ENCODE measurements around the gene CCR7. TPM values are rescaled to one million over a fixed set of nuclear protein-coding genes. Genes with fewer than 3 reads are reported as not detected.

The CCR7 gene
- polyA plus RNA-seq, 3 donors from 2014 or later: 29.6 to 50.9 (median 43.2) TPM

DNA sequence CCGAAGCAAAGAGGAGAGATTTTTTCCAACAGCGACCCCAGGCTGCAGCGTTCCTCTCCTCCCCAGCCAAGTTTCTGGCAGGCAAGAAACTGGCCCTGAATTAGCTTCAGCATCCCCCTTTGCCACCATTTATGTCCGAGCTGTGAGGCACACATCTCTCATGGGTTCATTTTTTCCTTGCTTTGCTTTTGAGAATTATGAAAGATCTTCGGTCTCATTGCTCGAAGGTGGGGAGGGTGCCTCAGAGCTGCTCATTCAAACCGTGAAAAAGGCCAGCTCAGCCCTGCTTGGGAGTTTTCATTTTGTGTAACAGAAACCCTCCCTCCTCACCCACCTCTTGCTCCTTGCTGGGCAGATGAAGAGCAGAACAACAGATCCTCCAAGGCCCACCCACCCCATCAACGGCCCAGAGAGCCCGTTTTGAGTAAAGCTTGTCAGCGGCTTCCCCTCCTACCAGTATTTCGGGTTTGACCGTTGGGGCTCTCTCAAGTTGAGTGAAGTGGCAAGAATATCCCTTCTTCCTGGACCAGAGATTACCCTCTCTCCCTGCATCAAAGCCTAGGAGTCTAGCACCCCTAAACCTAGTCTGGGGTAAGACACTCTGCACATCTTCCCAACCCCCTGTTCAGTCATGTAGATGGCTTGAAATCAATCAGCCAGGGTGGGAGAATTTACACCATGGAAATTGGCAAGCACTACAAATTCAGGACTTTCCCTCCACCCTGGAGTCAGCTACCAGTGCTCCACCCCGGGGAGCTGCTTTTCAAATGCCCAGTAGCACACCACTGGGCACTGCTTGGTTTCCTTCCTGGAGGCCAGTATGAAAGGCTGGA, 1.8 kb downstream of the CCR7 start:
- H3K4me3 Mint-ChIP-seq: peak overlapping the region; percentile 10 to 85 (median 79)
- peak overlapping the region in 5 of 6 donors; percentile 89 to 96 (median 95) for H3K27ac Mint-ChIP-seq
- H3K27me3 Mint-ChIP-seq (ENCODE audit: low read depth in 3 of 3): peaks cover 14 to 44% (median 17%) of the 10 kb centered on the region in 3 donors
- peaks cover 68 to 76% of the 10 kb centered on the region in 2 donors for H3K4me1 Mint-ChIP-seq
- peaks cover 0 to 2% (median 0%) of the 10 kb centered on the region in 6 donors for H3K9me3 Mint-ChIP-seq
- no peaks in the 10 kb centered on the region for H3K36me3 Mint-ChIP-seq
- DNase-seq: no peak

DNA sequence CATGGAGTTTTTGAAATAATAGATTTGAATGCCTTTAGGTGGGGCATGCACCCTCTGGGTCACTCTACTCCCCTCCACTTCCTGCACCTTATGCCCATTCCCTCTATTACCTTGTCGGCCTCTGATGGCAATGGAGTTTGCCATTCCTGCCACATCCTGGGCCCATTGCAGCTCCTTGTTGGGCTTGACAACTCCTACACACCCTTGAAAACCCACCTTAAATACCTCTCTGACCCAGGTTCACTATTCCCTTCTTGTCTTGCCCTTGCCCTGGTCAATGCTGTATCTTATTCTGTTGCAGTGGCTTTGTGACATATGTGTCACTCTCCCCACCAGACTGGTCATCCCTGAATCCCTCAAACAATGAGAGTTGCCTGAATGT, 2.4 kb downstream of the CCR7 start:
- no peaks in the 10 kb centered on the region for H3K36me3 Mint-ChIP-seq
- peaks cover 0 to 2% (median 0%) of the 10 kb centered on the region in 6 donors for H3K9me3 Mint-ChIP-seq
- H3K27me3 Mint-ChIP-seq (ENCODE audit: low read depth in 3 of 3): peaks cover 14 to 44% (median 17%) of the 10 kb centered on the region in 3 donors
- H3K4me3 Mint-ChIP-seq: peak overlapping the region; percentile 56 to 80 (median 61)
- no peak for DNase-seq
- H3K4me1 Mint-ChIP-seq: peaks cover 68 to 76% of the 10 kb centered on the region in 2 donors
- H3K27ac Mint-ChIP-seq: peak overlapping the region in 5 of 6 donors; percentile 38 to 96 (median 93)

DNA sequence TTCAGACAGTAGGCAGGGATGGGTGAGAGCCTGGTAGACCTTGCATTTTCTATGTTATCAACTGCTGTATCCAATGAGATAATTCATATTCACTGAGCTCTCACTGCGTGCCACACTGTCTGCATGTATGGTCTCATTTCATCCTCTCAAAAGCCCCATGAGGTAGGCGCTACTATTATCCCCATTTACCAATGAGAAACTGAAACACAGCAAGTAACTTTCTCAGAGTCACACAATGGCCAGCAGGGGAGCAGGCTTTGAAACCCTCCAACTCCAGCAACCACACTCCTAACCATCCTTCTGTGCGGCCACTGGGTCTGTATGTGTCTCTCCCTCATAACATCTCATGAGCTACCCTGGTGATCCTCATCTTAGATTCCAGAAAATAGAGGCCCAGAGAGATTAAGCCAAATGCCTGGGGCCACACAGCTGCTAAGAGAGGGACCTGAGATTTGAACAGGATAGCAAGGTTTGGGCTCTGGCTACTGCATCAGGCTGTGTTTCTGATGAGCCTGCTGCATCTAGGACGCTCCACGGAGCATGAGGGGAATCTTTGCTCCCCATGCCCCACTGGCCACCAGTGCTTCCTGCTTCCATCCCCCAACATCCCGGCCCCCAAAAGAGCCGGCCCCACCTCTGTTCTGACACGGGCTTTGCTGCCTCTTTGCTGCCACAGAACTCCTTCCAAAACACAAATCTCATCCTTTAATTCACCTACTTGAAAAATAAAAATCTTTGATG, 3.2 kb downstream of the CCR7 start:
- peak overlapping the region; percentile 59 to 82 (median 79) for H3K4me3 Mint-ChIP-seq
- peak overlapping the region; percentile 79 to 97 (median 94) for H3K27ac Mint-ChIP-seq
- H3K36me3 Mint-ChIP-seq: no peaks in the 10 kb centered on the region

DNA sequence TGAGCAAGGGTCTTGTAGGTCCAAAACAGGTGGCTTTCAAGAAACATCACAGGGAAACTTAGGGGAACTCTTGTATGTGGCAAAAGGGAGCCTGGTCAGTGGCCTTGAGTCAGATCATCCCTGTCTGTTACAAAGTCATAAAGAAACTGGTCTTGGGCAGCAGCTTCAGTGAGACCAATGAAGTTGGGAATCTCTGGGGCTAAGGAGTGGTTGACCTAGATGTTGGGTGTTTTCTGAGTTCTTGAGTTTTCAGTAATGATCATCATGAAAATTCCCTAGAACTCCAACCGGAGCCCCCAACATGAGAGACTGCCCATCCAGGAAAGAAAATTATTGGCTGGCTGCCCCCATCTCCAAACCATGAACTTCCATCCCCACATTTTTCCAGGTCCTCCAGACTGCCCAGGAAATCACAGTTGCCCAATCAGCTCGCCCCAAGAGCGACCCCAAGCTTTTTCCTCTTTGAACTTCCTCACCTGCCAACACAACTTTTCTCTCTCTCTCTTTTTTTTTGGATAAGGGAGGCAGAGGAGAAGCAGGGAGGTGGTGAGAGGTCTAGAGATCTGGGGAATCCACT, 3.9 kb downstream of the CCR7 start:
- no peaks in the 10 kb centered on the region for H3K36me3 Mint-ChIP-seq
- peaks cover 0 to 2% (median 0%) of the 10 kb centered on the region in 6 donors for H3K9me3 Mint-ChIP-seq
- H3K27ac Mint-ChIP-seq: peak overlapping the region; percentile 89 to 97 (median 94)
- H3K4me1 Mint-ChIP-seq: peaks cover 68 to 85% of the 10 kb centered on the region in 2 donors
- peaks cover 14 to 40% (median 18%) of the 10 kb centered on the region in 3 donors for H3K27me3 Mint-ChIP-seq (ENCODE audit: low read depth in 3 of 3)
- DNase-seq: no peak
- peak overlapping the region; percentile 79 to 90 (median 81) for H3K4me3 Mint-ChIP-seq

More for the DNA sequence above, 3.2 kb downstream of the CCR7 start:
- DNase-seq: peak; percentile 60 to 62 (median 62)
- peaks cover 0 to 2% (median 0%) of the 10 kb centered on the region in 6 donors for H3K9me3 Mint-ChIP-seq
- H3K4me1 Mint-ChIP-seq: peaks cover 68 to 82% of the 10 kb centered on the region in 2 donors
- peaks cover 14 to 45% (median 18%) of the 10 kb centered on the region in 3 donors for H3K27me3 Mint-ChIP-seq (ENCODE audit: low read depth in 3 of 3)

DNA sequence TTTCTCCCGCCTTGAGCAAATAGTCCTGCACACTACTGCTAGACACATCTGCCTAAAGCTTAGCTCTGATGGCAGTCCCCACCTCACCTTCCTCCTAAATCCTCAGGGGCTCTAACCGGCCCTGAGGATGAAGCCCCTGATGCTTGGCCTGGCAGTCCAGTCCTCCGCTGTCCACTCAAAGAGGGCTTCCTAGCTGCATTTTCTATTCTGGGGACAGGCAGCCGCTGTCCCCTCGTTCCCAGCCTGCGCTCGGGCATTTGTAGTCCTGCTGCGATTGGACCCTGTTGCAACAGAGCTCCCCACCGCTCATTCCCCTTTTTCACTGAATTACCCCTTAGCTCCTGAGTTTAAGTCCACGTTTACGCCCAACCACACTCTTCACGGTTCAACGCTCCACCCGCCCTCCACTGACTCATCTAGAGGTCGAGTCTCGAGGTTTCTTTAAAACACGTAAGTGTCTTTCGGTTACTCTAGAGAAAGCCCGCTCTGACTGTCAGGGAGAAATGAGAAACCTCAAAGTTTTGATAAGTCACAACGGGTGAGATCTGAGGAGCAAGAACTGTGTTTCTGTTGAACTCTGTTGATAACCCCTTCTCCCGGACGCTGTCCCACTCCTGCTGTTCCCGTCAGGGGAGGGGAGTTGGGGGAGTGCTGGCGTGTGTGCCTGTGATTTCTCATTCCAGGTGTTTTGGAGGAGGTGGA, 4.5 kb downstream of the CCR7 start:
- peaks cover 62 to 80% of the 10 kb centered on the region in 2 donors for H3K4me1 Mint-ChIP-seq
- H3K36me3 Mint-ChIP-seq: no peaks in the 10 kb centered on the region
- DNase-seq: peak; percentile 77 to 81 (median 80)
- H3K9me3 Mint-ChIP-seq: peaks cover 0 to 2% (median 0%) of the 10 kb centered on the region in 6 donors
- peak overlapping the region; percentile 79 to 90 (median 81) for H3K4me3 Mint-ChIP-seq
- H3K27ac Mint-ChIP-seq: peak overlapping the region; percentile 89 to 97 (median 94)
- peaks cover 14 to 35% (median 20%) of the 10 kb centered on the region in 3 donors for H3K27me3 Mint-ChIP-seq (ENCODE audit: low read depth in 3 of 3)

DNA sequence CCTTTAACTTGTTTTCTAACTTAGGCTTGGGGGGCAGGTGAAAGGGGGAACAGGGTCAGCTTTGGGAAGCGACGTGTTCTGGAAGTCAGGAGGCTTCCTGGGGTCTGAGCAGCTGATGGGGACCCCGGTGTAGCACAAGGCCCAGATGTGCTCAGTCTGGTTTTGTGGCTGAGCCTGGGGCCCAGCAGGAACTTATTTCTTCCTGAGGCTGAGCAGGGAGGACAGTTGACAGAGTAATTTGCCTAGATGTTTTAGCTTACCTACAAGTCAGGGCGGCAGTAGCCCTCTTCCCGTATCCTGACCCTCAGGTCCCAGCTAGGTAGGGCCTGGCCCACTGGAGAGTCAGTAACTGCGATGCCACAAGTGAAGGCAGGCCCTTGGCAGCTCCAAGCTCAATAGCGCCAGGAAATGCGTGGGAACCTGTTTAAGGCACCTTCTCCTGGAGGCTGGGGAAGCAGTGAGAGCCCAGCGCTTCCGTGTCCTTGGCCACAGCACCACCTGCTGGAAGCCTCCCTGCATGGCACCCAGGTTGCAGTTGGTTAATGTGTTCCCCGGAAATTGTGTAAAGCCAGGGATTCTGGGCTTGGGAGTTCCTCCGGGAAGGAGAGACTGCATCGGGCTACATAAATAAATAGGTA, 5.2 kb downstream of the CCR7 start:
- no peaks in the 10 kb centered on the region for H3K36me3 Mint-ChIP-seq
- H3K4me1 Mint-ChIP-seq: peaks cover 55 to 80% of the 10 kb centered on the region in 2 donors
- H3K4me3 Mint-ChIP-seq: peak overlapping the region; percentile 79 to 90 (median 81)

DNA sequence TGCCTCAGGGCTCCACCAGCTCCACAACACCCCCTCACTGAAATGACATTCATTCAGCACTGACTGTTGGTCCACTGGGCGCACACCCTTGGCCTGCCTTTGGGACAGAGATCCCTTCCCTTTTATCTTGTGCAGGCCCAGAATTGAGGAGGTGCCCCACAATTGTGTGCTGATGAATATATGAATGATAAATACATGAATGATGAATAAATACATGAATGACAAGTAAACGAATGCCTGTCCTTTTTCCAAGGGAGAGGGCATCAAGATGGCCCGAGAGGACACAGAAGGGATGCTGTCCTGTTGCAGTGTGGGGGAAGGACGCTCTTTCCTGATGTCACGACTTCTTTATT, 5.7 kb downstream of the CCR7 start:
- Mint-ChIP-seq H3K4me3 (peak overlapping the region; percentile 37 to 81 (median 79)), H3K27ac (peak overlapping the region; percentile 7 to 97 (median 87)), H3K36me3 (no peaks in the 10 kb centered on the region)

More for the DNA sequence above, 5.2 kb downstream of the CCR7 start:
- Mint-ChIP-seq H3K27ac (peak overlapping the region; percentile 41 to 97 (median 94)), H3K9me3 (peaks cover 0 to 2% (median 0%) of the 10 kb centered on the region in 6 donors), H3K27me3 (ENCODE audit: low read depth in 3 of 3) (peaks cover 12 to 33% (median 14%) of the 10 kb centered on the region in 3 donors)
- DNase-seq: peak; percentile 76 to 78 (median 76)

DNA sequence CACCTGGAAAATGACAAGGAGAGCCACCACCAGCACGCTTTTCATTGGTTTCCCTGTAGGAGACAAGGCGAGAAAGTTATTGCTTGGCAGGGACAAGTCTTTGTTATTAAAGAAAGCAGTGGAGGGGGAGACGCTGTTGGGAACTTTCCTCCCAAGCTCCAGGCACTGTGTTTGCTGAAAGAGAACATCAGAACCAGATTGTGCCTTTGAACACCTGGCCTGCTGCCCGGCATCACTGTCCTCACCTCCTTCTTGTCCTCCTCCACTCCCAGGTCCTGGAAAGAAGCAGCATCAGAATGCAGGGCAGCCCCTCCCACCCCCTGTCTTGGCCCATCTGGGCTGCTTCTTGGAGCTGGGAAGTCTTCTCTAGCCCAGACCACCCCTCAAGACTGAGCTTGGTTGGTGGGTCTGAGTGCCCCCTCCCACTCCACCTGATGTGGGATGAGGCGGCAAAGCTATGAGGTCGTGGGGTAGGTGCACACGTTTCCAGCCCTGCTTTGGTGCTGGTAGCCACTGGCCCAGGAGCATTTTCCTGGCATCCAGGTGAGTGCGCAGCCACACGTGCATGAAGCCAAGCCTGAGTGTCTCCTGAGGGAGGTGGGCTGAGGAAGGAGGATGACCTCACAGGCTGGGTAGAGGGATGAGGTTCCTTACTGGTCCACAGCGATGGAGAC, 6.2 kb downstream of the CCR7 start:
- H3K27me3 Mint-ChIP-seq (ENCODE audit: low read depth in 3 of 3): peaks cover 8 to 30% (median 10%) of the 10 kb centered on the region in 3 donors
- peaks cover 54 to 80% of the 10 kb centered on the region in 2 donors for H3K4me1 Mint-ChIP-seq
- H3K4me3 Mint-ChIP-seq: no peak overlapping the region
- peaks cover 0 to 2% (median 0%) of the 10 kb centered on the region in 6 donors for H3K9me3 Mint-ChIP-seq
- peak overlapping the region in 3 of 6 donors; percentile 7 to 95 (median 61) for H3K27ac Mint-ChIP-seq
- no peak for DNase-seq
- H3K36me3 Mint-ChIP-seq: peaks cover 0 to 3% (median 0%) of the 10 kb centered on the region in 3 donors

More for the DNA sequence above, 5.7 kb downstream of the CCR7 start:
- Mint-ChIP-seq H3K4me1 (peaks cover 54 to 80% of the 10 kb centered on the region in 2 donors), H3K27me3 (ENCODE audit: low read depth in 3 of 3) (peaks cover 10 to 33% (median 10%) of the 10 kb centered on the region in 3 donors), H3K9me3 (peaks cover 0 to 2% (median 0%) of the 10 kb centered on the region in 6 donors)
- no peak for DNase-seq

DNA sequence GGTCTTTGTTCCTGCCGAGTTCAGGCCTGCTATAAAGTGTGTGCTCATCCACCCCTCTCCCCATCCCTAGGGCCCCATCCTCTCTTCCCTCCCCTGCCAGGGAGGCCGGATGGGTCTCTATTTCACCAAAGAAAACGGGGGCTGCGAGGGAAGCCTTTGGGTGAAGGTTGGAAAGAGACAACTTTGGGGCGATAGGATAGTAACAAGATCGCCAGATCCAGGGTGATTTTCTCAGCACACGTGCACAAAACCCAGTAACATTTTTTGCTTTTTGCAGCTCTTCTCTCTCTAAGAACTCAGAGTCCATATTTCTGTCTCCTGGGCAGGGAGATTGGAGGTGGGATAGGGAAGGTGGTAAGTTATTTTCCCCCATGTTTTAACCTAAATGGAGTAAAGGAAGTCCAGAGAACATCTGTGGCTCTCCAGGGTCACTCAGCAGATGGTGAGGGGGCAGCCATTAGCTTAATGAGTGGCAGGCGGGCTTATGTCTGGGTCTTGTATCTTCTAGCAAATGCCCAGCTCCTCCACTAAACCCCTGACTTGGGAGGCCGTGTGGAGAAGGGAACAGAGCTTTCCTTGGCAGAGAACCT, 6.9 kb downstream of the CCR7 start:
- H3K4me3 Mint-ChIP-seq: peak overlapping the region in 1 of 5 donors; percentile 40
- H3K36me3 Mint-ChIP-seq: peaks cover 0 to 3% (median 0%) of the 10 kb centered on the region in 3 donors

DNA sequence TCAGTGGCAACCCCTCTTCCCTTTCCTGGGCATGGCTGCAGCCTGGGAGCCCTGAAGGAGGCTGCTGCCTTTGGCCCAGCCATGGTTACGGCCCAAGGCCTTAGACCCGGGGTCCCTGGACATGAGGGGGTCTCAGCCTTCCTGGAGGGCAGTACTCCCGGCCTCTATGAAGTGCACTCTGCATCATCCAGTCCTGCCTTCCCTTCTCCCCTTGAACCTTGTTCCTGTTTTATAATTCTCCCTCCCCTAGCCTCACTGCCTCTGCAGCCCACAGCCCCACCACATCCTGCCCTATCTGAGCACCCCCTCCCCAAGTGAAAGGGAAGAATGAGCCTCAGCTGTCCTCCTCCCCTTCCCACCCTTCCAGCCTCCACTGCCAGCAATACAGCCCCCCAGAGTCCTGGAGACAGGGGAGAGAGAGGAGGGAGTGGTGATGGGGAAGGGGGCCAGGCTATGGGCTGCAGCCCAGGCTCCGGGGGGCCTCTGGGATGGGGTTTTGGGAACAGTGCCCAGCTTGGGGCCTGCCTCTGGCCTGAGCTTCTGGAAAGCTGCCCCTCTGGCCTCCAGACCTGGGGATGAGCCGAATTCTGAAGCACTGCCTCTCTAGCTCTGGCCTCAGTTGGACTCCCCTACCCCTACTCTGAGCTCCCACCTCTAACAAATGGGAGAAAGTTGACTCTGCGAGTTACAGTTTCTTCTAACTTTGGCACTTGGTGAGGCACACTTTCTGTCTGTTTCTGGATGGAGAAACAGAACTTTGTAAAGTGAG, 7.6 kb downstream of the CCR7 start:
- DNase-seq: no peak
- peaks cover 50 to 80% of the 10 kb centered on the region in 2 donors for H3K4me1 Mint-ChIP-seq
- H3K27ac Mint-ChIP-seq: peak overlapping the region in 1 of 6 donors; percentile 66
- H3K4me3 Mint-ChIP-seq: no peak overlapping the region
- peaks cover 6 to 18% (median 10%) of the 10 kb centered on the region in 3 donors for H3K27me3 Mint-ChIP-seq (ENCODE audit: low read depth in 3 of 3)
- peaks cover 0 to 3% (median 0%) of the 10 kb centered on the region in 3 donors for H3K36me3 Mint-ChIP-seq
- H3K9me3 Mint-ChIP-seq: peaks cover 0 to 2% (median 0%) of the 10 kb centered on the region in 6 donors

More for the DNA sequence above, 6.9 kb downstream of the CCR7 start:
- H3K4me1 Mint-ChIP-seq: peaks cover 55 to 80% of the 10 kb centered on the region in 2 donors
- peaks cover 8 to 24% (median 10%) of the 10 kb centered on the region in 3 donors for H3K27me3 Mint-ChIP-seq (ENCODE audit: low read depth in 3 of 3)
- peak overlapping the region in 3 of 6 donors; percentile 21 to 62 (median 61) for H3K27ac Mint-ChIP-seq
- no peak for DNase-seq
- peaks cover 0 to 2% (median 0%) of the 10 kb centered on the region in 6 donors for H3K9me3 Mint-ChIP-seq

DNA sequence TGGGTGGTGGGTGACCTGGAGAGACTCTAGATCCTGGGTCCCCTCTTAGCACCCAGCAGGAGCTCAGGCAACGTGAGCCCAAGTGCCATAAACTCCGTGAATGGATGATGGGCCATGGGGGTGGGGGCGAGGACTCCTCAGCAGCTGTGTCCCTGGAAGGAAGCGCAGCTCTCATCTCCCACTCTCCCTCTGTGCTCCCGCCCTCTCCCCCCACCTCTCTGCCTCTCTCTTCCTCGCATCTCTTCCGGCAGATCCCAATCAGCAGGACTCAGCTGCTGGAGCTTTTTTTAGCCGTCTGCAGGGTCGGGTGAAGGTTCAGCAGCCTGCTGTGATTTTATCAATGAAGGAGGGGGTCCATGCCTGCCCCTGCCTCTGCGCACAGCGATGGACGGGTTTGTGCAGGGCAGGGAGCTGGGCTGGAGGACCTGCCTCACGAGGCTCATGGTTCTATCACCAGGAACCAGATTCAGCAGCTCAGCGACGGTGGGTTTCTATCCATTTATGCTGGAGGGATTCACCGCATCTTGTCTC, 8.3 kb downstream of the CCR7 start:
- H3K36me3 Mint-ChIP-seq: peaks cover 0 to 3% (median 0%) of the 10 kb centered on the region in 3 donors
- H3K4me1 Mint-ChIP-seq: peaks cover 42 to 76% of the 10 kb centered on the region in 2 donors
- peaks cover 0 to 2% (median 0%) of the 10 kb centered on the region in 6 donors for H3K9me3 Mint-ChIP-seq
- H3K27ac Mint-ChIP-seq: peak overlapping the region in 2 of 6 donors; percentile 5 to 8
- H3K4me3 Mint-ChIP-seq: no peak overlapping the region
- no peak for DNase-seq
- H3K27me3 Mint-ChIP-seq (ENCODE audit: low read depth in 3 of 3): peaks cover 5 to 11% (median 11%) of the 10 kb centered on the region in 3 donors

Measured in immature natural killer cell (primary cell).